HG02885 (cell line): Measurements from ENCODE around the gene KRT82.
"Not testable (repeated sequence)": the region's sequence is repeated elsewhere in the genome, so short reads cannot be mapped to it uniquely, and the experiment has no call there.

ENCODE experiments used
- ATAC-seq: cut with Tn5 transposase; IDR thresholded peaks from one replicate; pipeline ENCODE4 v1.9.1; 2021; ENCODE audit warnings: mild to moderate bottlenecking; ENCODE audit not compliant: unreplicated experiment, poor library complexity

Gene KRT82

DNA sequence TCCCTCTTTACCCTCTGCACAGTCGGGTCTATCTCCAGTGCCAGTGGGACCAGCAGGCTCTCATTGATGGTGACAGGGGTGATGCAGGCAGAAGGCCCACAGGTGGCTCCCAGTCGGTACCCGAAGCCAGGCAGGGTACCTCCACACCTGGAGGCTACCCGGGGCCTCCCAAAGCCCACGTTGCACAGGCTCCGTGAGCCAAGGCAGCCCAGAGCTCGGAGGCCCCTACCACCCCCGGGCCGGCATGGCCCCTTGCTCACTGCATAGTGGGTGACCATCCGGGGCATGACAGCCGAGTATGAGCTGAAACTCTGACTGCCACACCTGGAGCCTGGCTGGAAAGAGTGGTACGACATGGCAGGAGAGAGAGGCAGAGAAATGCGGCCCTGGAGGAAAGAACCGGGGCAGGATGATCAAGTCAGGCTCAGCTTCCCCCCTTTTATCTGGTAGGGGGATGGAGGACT lies at the start of gene KRT82:
Gene KRT82 (minus strand): TSS at position 414 of the 464 bp plus-strand sequence. CDS start 58 bp downstream, at position 356.
- no peak for ATAC-seq

DNA sequence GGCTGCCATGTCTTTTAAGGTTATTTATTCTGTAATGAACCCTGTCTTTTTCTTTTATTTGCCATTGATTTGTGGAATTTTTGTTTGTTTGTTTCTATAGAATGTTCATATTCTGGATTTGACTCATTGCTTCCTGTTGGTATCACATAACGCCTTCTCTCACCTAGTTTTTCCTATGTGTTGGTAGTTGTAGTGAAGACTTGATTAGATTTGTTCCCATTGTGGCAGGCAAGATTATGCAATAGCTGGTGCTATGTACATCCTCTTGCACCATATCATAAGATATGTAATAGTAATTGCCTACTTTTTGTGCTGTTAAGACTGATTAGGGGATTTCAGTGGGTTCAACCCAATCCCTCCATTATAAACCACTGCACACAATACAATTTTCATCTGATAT lies 49.7 kb upstream of the KRT82 start:
- ATAC-seq: no peak

DNA sequence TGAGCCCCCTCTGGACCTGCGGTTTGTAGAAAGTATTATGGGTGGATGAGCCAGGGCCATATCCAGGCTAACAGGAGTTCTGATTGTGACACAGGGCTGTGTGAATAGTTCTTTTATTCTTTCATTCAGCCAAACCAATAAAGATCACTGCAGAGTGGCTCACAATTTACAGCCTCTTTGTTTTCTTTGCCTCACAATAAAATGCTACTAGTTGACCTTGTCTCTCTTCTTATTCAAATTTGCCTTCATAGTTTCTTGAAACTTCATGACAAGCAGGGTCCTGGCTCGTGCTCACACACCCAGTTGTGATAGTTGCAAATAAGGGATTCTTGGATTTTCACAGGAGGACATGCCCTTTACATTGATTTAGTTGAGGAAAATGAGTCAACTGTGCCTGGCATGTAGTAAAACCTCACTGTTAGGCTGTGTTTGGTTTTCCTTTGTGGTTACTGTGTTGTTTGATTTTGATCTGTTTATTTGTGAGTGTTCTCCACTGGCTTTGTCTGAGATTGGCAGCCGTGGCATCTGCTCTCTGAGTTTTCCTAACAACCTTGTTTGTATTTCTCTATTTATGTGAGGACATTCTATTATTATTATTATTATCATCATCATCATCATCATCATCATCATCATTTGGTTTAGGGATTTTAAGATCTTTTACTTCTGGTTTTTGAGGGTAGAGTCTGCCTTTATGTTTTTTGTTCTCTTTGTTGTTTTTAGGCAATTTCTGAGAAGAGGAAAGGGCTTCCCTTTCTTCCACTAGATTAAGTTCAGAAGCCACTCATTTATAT lies 48.5 kb upstream of the KRT82 start:
- no peak for ATAC-seq

DNA sequence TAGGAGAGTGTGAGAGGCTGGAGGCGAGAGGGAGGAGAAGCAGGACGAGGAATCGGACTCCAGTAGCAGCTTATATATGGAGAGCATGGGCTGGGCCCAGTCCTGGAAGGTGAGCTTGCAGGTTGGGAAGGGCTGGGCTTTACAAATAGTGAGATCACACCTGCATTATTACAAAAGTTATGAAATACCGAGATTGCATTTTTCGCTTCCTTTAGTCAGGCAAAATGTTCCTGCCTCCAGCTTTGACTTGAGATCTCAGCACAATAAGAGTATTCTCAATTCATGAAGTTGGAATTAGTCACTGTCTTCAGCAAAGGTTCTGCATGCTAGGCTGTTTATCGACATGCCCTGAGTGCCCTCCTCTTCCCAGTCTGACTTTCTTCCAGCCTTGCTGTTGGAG lies 46.0 kb upstream of the KRT82 start, which contains the start of gene KRT6B:
Gene KRT6B (minus strand): TSS at position 46 of the 400 bp plus-strand sequence. CDS start 68 bp downstream, outside the sequence.
- no peak for ATAC-seq

DNA sequence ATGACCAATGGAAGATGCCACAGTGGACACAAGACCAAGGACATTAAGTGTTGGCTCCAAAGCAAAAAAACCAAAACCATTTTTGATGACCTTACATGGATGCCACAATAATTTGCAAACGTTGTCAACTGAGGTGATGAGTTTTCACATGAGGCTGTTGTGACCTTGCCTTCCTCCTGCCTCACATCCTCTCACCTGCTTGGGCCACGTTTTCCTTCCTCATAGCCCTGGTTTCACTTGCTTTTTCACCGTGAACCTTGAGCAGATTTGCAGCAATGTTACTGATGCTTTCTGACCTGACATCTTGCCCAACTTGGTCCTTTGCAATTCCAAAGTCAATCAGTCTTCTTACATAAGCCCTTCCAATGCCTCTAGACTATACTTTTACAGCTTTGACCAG lies 42.1 kb upstream of the KRT82 start:
- ATAC-seq: no peak

DNA sequence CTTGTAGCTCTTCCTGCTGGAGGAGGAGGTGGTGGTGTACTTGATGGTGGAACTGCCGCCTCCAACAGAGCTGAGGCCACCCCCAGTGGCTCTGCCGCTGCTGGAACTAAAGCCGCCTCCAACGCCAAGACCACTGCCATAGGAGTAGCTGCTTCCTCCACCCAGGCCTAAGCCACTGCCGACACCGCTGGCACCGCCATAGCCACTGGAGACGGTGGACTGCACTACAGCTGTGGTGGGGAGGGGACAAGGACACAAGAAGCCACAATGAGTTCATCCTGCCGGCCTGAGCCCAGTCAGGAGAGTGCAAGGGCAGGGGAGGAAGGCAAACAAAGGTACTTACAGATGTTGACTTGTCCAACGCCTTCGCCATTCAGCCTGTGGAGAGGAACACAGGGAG lies 41.1 kb upstream of the KRT82 start:
- not testable (repeated sequence) for ATAC-seq

DNA sequence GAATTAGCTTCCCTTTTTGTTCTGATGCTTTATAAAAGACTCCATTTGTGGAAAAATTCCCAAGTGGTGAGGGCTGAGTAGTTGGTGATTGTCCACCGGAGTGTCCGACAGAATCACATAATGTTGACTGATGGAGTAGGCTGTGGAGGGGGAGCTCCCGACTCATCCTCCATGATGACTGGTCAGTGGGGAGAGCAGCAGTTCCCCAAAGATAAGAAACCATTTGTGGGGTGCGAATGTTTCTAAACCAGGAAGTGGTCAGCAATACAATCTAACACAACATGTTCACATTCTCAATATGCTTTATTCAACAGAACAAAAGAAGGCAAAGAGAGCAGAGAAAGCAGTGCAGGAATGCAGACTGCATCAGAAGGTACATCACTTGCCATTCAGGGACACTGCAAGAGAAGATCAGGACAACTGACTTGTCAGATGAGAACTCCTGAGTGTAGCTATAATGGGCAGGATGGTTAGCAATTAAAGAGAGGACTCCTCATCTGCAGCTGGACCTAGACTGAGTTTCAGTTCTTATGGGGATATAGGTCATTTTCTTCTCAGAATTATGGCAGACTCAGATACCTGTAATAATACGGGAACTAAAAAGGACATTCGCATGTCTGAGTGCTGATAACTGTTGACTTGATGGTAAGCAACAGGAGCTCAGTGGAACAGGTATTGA lies 40.4 kb upstream of the KRT82 start:
- ATAC-seq: no peak

DNA sequence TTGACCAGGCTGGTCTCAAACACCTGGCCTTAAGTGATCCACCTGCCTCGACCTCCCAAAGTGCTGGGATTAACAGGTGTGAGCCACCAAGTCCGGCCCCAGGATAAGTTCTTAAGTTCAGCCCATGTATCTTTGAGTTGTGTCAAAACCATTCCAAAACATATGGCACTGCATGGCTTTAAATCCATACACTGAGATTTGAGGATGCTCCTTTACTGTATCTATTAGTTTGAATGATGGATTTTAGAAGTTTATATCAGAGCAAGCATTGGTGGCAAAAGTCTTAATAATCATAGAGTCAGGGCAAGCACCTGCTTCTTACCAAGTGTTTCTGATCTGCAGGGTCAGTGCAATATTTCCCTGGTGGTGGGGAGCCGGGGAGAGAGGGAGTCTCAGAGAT lies 39.7 kb upstream of the KRT82 start:
- ATAC-seq: no peak

DNA sequence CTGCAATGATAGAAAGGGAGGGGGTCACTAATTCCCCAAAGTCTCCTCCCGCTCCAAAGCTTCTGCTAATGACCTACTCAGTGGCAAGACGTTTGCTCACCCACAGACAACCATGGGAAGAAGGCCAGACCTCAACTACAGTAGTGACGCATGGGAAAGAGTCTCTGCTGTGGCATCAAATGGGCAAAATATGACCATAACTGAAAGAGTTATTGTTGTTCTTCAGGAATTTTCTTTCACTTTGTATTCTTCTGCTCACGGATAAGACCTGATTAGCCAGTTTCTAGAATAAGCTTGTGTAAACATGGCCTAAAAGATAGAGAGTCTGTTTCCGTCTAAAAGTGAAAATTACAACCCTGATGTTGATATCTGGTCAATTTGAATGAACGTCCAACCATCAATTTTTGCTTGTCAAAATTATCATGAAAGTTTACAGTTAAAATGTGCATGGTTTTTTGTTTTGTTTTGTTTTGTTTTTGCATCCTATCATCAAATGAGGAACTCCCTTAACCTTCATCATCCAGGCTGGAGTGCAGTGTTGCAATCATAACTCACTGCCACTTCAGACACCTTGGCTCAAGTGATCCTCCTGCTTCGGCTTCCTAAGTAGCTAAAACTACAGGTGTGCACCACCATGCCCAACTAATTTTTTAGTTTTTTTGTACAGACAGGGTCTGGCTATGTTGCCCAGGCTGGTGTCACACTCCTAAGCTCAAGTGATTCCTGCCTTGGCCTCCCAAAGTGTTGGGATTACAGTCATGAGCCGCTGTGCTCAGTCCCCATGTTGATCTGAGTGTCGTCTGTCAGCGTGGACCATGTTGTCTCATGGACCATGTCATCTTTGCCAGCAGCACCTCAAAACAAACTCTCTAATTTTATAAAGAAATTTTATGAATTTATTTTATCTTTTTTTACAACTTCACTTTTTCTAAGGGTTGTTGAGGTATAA lies 38.8 kb upstream of the KRT82 start:
- no peak for ATAC-seq

DNA sequence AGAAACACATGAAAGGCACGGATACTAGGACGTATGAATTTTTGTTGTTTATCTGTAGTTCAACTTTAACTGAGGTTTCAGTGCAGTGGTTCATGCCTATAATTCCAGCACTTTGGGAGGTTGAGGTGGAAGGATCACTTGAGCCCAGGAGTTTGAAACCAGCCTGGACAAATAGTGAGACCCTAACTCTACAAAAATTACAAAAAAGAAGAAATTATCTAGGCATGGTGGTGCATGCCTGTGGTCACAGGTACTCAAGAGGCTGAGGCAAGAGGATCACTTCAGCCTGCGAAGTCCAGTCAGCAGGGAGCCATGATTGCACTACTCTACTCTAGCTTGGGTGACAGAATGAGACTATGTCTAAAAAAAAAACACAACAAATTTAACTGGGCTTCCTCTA lies 37.8 kb upstream of the KRT82 start:
- no peak for ATAC-seq

DNA sequence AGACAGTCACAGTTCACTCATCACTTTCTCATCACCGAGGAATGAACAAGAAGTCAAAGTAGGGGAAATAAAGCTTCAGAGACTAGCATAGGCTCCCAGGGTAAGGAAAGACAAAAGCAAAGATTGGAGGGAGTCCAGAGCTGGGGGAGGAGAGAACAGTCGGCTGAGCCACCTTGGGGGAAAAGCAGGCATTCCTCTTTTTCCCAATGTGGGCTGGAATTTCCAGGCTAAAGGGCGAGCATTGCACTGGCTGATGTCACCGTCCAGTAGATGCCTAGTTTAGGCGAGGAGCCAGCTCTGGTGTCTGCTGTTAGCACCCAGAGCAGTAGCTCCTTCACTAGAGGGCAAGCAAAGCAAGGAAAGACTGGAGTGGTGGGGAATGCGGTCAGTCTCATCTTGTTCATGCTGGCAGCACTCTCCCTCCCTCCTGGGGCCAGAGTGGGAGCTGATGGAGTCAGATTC lies 36.5 kb upstream of the KRT82 start:
- ATAC-seq: no peak

DNA sequence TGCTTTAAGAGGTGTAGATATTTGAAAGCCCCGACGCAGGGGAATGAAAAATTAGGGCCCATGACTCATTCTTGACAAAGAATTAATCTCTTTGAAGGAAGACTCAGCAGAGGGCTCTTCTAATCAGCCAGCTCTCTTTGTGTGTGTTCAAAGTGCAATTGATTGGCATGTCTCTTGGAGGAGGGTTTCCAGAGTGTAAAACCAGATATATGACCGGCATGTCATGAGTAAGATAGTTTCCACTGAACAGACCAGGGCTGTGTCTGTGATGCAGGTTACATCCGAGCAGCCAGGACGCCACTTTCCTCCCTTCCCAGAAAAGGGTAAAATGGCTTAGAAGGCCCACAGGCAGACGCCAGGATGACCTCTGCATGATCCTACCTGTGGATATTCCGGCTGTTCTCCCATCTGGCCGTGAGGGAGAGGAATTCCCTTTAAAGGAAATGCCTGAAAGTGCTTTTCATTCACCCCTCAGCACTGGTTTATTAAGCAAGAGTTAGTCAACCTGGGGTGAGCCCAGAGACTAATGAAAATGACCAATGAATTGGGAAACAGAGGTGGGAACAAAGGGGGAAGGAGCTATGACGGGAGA lies 35.3 kb upstream of the KRT82 start:
- no peak for ATAC-seq

DNA sequence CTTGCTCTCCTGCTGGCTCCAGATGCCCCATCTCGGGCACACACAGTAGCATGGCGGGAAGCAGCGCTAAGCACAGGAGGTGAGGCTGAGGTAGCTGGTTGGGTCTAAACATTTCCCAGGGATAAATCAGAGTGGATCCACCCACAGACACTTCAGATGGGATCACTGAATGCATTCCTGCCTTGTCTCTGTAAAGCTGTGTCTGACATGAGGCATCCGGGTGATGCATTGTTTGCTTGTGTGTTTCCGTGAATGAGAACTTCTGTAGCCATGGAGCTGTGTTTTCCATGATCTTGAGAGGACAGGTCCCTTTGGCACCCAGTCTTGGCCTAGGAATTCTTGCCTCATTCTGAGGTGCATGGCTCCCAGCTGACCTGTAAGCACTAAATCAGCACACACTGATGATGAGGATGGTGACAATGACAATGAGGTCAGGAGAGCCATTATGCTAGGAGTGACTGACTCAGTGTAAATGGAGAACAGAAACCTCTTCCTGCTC lies 34.7 kb upstream of the KRT82 start:
- no peak for ATAC-seq

DNA sequence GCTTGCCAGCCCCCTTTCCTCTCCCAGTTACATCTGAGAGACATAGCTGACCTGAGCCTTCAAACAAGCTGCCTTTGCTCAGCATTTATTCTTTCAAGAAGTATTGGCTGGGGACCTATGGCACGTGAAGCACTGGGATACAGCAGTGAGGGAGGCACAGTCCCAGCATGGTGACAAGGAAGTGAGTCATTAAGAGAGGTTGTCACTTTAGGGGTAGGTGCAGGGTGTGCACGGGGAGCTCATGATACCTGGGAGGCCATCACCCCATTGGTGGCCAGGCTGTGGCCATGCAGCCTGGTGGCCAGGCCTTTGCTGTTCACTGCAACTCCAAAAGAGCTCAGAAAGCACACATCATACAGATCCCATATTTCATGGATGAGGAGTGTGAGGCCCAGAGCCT lies 33.7 kb upstream of the KRT82 start:
- no peak for ATAC-seq

DNA sequence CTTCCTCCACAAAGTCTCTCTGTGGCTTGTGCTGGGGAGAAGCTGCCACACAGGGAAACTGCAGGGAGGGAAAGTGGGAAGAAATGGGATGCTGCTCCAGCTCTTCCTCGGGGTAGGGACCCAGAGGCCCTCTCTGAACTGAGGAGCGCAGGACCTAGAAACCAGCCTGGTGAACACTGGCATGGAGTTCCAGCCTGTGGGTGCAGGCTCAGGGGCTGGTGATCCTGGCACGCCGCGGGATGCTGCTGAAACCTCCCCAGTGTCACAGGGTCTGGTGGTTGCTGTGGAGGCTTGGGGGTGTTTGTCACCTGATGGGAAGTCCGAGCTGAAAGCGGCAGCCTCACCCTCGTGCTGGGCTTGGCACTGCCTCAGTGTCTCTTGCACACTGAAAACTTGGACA lies 33.3 kb upstream of the KRT82 start:
- no peak for ATAC-seq

DNA sequence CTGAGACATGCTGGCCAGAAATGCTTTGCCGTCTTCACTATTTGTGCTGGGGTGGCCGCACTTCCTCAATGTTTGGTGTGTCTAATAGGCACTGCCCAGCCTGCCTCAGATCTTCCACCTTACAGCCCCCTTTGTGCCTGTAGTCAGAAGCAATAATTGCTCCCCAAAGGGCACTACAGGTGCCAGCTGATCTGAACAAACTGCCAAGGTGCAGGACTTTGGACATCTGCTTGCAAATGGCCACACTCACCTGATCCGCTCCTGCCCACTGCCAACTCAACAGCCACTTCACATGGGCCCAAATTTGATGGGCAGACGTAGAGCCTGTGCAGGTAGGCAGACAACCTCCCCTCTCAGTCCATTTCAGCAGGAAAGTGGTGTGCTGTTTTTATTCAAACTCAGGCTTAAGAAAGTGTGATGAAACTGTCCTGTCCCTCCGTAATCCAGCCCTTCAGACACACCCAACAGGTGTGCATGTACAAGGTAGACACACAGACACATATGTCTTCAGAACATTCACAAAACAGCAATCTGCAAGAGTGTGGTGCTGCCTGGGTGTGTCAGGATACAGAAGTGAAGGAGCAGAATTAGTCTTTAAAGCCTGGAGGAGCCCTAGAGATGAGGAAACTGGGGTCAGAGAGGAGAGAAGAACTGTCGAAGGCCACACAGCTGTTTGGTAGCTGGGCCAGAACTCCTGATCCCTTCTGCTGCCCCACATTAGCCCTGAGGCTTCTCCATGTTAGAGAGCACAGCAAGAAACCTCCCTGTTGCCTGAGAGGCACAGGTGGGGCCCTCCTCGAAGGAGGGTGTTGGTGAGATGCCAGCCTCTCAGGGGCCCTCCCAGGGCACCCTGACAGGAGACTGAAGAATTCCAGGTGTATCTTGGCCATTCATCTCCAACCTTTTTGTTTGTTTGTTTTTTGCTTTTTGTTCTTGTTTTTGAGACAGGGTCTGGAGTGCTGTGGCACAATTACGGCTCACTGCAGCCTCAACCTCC lies 32.5 kb upstream of the KRT82 start:
- ATAC-seq: no peak

DNA sequence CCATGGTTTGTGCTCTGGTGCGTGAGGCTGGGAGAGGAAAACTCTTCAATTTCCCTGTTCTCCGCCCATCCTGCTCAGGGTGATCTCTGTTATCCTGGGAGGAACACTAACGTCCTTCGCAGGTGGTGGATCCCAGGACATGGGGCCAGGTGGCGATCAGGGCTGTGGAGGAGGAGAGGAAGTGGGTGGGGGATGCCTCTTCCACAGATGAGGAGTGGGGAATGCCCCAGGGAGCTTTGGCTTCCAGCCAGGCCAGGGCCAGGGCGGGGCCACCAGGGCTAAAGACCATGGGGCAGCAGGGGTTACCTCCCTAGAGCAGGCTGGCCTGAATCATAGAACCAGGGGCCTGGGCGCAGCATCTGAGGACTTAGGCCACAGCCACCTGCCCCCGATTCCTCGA lies 31.4 kb upstream of the KRT82 start:
- ATAC-seq: no peak

DNA sequence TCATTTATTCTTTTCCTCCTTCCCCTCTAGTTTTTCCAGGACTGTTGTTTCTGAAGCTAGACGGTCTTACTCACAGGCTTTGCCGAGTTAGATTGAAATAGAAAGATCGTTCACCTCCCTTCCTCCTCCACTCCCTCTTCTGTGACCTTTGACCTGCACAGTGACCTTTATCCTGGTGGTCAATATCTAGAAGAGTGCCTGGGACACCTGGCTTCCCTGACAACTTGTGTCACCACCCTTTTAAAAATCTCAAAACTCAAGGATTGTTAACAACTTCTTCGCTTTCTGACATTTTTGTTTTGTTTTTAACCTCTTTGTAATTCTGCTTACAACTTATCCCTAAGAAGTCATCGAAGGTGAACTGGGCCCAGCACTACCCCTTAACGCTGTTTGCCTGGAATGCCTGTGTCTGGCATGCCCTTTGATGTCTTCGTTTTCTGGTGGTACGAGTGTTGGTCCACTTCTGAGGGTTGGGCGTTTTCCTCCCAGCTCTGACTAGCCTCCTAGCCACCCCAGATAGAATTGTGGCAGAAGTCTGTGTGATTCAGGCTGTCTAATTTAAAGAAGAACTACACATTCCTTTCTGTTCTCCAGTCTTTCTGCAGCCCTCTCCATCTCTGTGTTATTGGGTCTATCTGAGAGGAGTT lies 30.8 kb upstream of the KRT82 start:
- no peak for ATAC-seq
